D721Med (cell line): ENCODE measurements around the gene KASH5.

Experiments
- DNase-seq: peaks from one replicate; pipeline ENCODE4 v3.0.0; 2011; ENCODE audit warnings: low spot score; ENCODE audit not compliant: insufficient read length
- FAIRE-seq: peaks from 2 replicates; lab custom pipeline; 2011; peaks lifted over from hg19 to GRCh38; lab: Jason Lieb, UNC
- TF ChIP-seq, protein P1 (sequence below): IDR thresholded peaks from 2 replicates; pipeline ENCODE4 v1.5.1; 2012; ENCODE audit warnings: mild to moderate bottlenecking, control low read depth; ENCODE audit not compliant: insufficient read depth; ENCODE audit errors: missing control alignments

Gene KASH5

DNA sequence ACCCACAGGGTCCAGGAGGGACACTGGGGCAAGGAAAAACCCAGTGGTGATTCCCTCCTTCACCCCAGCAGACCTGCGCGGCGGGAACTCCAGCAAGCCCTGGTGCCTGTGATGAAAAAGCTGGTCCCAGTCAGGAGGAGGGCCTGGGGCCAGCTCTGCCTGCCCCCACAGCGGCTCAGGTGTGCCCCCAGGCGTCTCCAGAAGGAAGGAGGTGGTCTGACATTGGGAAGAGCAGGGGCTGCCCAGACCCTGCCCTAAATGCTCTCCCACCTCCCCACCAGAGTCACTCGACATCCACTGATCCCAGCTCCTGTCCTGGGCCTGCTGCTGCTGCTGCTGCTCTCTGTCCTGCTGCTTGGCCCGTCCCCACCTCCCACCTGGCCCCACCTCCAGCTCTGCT is 29.0 kb downstream of the KASH5 start:
- TF ChIP-seq, protein P1, sequence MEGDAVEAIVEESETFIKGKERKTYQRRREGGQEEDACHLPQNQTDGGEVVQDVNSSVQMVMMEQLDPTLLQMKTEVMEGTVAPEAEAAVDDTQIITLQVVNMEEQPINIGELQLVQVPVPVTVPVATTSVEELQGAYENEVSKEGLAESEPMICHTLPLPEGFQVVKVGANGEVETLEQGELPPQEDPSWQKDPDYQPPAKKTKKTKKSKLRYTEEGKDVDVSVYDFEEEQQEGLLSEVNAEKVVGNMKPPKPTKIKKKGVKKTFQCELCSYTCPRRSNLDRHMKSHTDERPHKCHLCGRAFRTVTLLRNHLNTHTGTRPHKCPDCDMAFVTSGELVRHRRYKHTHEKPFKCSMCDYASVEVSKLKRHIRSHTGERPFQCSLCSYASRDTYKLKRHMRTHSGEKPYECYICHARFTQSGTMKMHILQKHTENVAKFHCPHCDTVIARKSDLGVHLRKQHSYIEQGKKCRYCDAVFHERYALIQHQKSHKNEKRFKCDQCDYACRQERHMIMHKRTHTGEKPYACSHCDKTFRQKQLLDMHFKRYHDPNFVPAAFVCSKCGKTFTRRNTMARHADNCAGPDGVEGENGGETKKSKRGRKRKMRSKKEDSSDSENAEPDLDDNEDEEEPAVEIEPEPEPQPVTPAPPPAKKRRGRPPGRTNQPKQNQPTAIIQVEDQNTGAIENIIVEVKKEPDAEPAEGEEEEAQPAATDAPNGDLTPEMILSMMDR: no peak
- DNase-seq (no peak), FAIRE-seq (no peak)

DNA sequence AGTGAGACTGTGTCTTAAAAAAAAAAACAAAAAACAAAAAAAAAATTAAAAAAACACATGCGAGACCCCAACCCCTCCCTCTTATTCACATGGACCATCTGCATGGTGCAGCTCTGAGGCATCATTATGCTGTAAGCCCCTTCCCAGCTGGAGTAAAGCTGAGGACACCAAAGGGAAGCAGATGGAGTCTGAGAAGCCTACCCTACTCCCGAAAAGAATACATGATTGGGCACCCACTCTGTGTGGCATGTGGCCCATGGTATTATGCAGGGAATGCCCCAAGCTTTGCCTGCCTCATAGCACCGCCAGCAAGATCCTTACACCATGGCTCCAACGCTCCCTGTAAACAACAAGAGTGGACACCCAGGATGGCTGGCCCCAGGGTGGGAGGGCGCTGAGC is 30.5 kb downstream of the KASH5 start:
- no peak for DNase-seq
- TF ChIP-seq, protein P1: no peak
- FAIRE-seq: no peak

DNA sequence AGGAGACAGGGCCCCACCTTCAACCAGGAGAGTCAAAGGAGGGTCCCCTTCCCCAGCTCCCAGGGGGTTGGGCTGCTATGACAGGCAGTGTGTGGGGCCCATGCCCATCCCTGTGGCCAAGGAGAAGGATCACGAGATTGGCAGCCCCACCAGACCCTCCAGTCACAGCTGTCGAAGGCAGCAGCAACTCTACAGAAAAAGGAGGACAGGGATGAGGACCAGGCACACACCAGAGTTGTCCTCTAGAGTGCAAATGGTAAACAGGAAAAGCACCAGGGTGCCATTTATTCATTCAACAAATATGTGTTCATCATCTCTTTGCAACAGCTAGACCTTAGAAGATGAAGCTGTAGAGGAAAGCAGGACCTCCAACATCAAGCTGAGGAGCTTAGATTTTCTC is 31.1 kb downstream of the KASH5 start:
- TF ChIP-seq, protein P1: no peak
- no peak for FAIRE-seq
- no peak for DNase-seq

DNA sequence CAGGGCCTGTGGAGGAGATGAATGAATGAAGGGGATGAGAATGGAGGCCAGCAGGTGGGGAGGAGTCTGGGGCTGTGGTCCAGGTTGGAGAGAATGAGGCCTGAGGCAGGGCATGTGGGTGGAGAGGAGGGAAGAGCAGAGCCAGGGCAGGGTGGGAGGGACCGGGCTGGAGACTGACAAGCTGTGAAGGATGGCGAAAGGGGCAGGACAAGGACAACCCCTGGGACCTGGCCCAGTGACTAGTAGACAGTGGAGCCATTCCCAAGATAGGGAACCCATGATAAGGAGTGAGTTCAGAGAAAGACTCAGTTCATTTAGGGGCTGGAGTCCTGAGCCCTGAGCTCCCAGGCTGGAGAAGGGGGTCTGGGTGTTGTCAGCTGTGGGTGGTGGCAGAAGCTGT is 32.2 kb downstream of the KASH5 start:
- no peak for DNase-seq
- TF ChIP-seq, protein P1: no peak
- FAIRE-seq: no peak

DNA sequence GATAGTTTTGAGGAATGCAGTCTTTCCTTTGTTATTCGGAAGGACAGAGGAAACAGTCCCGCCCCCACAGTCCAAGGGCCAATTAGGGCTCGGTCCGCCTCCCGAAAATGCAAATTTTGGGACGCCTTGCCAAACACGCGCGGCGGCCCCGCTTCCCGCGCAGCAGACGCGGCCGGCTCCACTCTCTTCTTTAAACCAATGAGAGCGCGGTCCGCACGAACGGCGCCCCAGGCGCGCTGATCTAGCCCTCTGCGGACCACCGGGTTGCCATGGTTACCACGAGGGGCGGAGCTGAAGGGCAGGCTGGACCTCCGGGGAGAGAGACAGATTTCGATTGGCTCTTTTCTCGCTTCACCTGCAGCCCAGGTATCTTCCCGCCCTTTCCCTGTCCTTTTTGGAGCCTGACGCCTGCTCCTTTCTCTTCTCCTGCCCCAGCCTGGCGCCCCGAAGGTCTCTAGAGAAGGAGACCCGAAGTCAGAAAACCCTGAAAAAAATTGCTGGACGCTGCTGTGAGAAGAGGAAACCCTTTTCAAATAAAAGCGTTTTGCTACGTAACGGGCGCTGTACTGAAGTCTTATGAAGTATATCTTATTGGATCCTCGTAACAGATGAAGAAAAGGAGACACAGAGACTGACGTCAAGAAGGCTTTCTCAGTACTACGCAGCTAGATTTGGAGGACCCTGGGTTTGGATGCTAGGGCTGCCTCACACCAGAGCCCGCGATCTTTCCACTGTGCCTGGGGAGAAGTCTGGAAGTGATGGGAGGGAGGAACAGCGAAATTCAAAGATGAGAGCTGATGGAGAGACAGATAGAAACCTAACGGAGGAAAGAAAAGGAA is 33.2 kb downstream of the KASH5 start:
- FAIRE-seq (no peak), DNase-seq (peak; percentile 77)
- TF ChIP-seq, protein P1: no peak

DNA sequence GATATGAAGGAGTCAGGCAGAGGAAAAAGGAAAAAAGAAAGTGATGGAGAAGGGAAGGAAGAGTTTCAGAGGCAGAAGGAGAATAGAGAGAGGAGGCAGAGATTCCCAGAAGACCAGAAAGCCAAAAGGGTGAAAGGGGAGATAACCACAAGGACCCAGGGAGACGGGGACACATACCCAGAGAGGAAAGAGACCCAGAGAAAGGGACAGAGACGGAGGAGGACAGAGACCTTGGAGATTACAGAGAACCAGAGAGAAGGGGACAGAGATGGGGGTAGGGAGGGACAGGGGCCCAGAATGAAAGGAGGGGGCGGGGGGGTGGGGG is 33.8 kb downstream of the KASH5 start:
- TF ChIP-seq, protein P1: no peak
- FAIRE-seq (no peak), DNase-seq (no peak)

DNA sequence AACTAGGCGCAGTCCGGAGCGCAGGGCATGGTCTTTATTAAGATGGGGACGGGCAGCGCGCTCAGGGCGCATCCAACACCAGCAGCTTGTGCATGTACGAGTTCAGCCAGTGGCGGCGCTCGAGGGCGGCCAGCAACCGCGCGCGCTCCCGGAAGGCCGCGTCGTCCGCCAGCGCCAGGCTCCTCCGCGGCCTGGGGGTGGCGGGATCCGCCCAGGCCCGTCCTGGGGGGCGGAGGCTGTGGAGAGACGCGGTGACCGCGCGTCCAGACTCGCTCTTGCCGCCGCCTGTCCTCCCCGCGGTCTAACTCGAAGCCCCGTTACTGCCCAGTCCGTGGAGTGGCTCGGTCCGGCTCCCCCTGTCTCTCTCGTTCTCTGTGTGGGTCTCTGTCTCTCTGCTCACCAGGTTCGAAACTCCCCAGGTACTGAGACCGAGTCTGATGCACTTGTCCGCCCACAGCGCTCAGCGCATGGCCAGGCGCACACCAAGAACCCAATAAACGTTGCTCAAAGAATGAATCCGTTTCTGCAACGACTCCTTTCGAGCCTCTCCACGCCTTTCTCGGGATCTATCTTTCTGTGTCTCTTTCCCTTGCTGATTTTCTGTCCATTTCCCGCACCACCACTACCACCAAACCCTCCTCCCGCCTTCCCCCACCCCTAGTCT is 34.5 kb downstream of the KASH5 start:
- TF ChIP-seq, protein P1: peak; percentile 24
- no peak for FAIRE-seq
- DNase-seq: no peak
